CD4-positive, CD25-positive, alpha-beta regulatory T cell (primary cell): ENCODE data around the gene MRPL10. TPM values are rescaled to one million over a fixed set of nuclear protein-coding genes. Genes with fewer than 3 reads are reported as not detected.
A peak's percentile ranks its signal among the peaks of the same experiment; 100 is the strongest.

Experiments used
- ATAC-seq, 2 donors: fragments of 150-1000 bp; cut with Tn5 transposase; one replicate each; pipeline ENCODE4 v1.10.0; 2021; ENCODE audit warnings: low read depth in 2 of 2, moderate number of reproducible peaks in 2 of 2, moderate library complexity in 1 of 2
- DNase-seq, 3 donors: peaks; one replicate each; pipeline versions ENCODE4 v3.0.0 to v3.0.0-alpha.2; 2012 to 2022; ENCODE audit warnings: mixed read lengths in 1 of 3
- H3K27ac ChIP-seq: one replicate; pipeline ENCODE4 v1.7.0; 2013; ENCODE audit warnings: mild to moderate bottlenecking, low read length; ENCODE audit not compliant: insufficient read depth, poor library complexity, severe bottlenecking
- H3K27me3 ChIP-seq: one replicate; pipeline ENCODE4 v1.7.0; 2013; ENCODE audit warnings: low read length; ENCODE audit not compliant: control insufficient read depth, insufficient read depth
- H3K36me3 ChIP-seq: one replicate; pipeline ENCODE4 v1.7.0; 2013; ENCODE audit warnings: mild to moderate bottlenecking, low read length, moderate library complexity; ENCODE audit not compliant: control insufficient read depth, insufficient read depth
- H3K4me1 ChIP-seq: 2 replicates; pipeline ENCODE4 v1.7.0; 2013; ENCODE audit warnings: mild to moderate bottlenecking, low read length; ENCODE audit not compliant: insufficient read depth, control insufficient read depth, poor library complexity, severe bottlenecking
- H3K4me3 ChIP-seq: one replicate; pipeline ENCODE4 v1.7.0; 2013; ENCODE audit warnings: low read depth, mild to moderate bottlenecking, low read length, moderate library complexity
- H3K9me3 ChIP-seq, 2 experiments: 1 replicate in 1 of 2; 2 replicates in 1 of 2; pipeline ENCODE4 v1.7.0; 2013; ENCODE audit warnings: low read length in 2 of 2, mild to moderate bottlenecking in 1 of 2, moderate library complexity in 1 of 2; ENCODE audit not compliant: control insufficient read depth in 2 of 2
- H3K27ac Mint-ChIP-seq, 3 donors: one replicate each; pipeline ENCODE4 v1.8.0; 2020 to 2022; ENCODE audit warnings: mild to moderate bottlenecking in 3 of 3, mixed read lengths in 3 of 3, moderate library complexity in 2 of 3
- H3K27me3 Mint-ChIP-seq: one replicate; pipeline ENCODE4 v1.8.0; 2022; ENCODE audit warnings: mild to moderate bottlenecking, mixed read lengths
- H3K36me3 Mint-ChIP-seq: one replicate; pipeline ENCODE4 v1.8.0; 2020; ENCODE audit warnings: mixed read lengths
- H3K4me1 Mint-ChIP-seq, 4 donors: one replicate each; pipeline ENCODE4 v1.8.0; 2020 to 2022; ENCODE audit warnings: mixed read lengths in 4 of 4, mild to moderate bottlenecking in 1 of 4
- H3K4me3 Mint-ChIP-seq, 4 donors: one replicate each; pipeline ENCODE4 v1.8.0; 2020 to 2022; ENCODE audit warnings: mild to moderate bottlenecking in 4 of 4, mixed read lengths in 4 of 4, moderate library complexity in 3 of 4
- H3K9me3 Mint-ChIP-seq, 7 donors: one replicate each; pipeline ENCODE4 v1.8.0; 2020 to 2022; ENCODE audit warnings: mixed read lengths in 7 of 7, mild to moderate bottlenecking in 3 of 7, moderate library complexity in 2 of 7
- polyA plus RNA-seq, 4 donors: library from polyadenylated mRNA; unstranded; fragments of 300-500 nt; fragmentation: Illumina TruSeq; gene quantifications; one replicate each; pipeline ENCODE4 v1.2.3, GENCODE V29; 2021
- total RNA-seq: library from RNA; stranded (reverse); gene quantifications from one replicate; pipeline ENCODE4 v1.2.3, GENCODE V29; 2022

The MRPL10 gene
- total and polyA plus RNA-seq, 5 donors from 2014 or later, result 40.8 to 58.8 (median 52.0) TPM

DNA sequence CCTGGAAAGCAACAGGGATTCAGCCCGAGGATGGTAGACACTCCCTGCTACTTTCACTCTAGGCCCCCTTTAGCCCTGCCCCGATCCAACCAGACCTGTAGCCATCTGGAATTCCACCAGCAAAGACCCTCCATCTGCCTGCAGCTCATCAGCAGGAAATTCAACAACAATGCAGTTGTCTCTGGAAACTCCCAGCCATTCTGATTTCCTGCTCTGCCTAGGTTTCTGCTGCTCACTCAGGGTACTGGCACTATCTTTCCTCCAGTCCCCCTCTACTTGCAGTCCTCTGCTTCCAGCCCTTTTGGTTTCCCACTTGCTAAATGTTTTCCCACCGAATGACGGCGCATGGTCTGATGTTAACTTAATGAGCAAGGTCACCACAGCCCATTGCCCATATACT is 22.3 kb upstream of the MRPL10 start:
- H3K9me3 Mint-ChIP-seq, result peaks cover 0 to 2% (median 0%) of the 10 kb centered on the region in 7 donors
- H3K27ac ChIP-seq, result no peak overlapping the region
- no peak overlapping the region for H3K4me3 ChIP-seq
- no peaks in the 10 kb centered on the region for H3K9me3 ChIP-seq
- no peaks in the 10 kb centered on the region for H3K36me3 Mint-ChIP-seq
- peaks cover 21% of the 10 kb centered on the region for H3K4me1 ChIP-seq
- peak overlapping the region in 1 of 4 donors; percentile 29 for H3K4me3 Mint-ChIP-seq
- peak overlapping the region in 1 of 3 donors; percentile 67 for H3K27ac Mint-ChIP-seq
- ATAC-seq (no peak), DNase-seq (no peak)
- peaks cover 83% of the 10 kb centered on the region for H3K27me3 Mint-ChIP-seq
- peaks cover 0 to 20% (median 8%) of the 10 kb centered on the region in 4 donors for H3K4me1 Mint-ChIP-seq
- H3K27me3 ChIP-seq, result peaks cover 43% of the 10 kb centered on the region
- H3K36me3 ChIP-seq, result no peaks in the 10 kb centered on the region

- Histone ChIP-seq H3K9me3 (no peaks in the 10 kb centered on the region), H3K27ac (no peak overlapping the region), H3K4me1 (peaks cover 26% of the 10 kb centered on the region), H3K4me3 (no peak overlapping the region), H3K27me3 (peaks cover 46% of the 10 kb centered on the region), H3K36me3 (no peaks in the 10 kb centered on the region)
- Mint-ChIP-seq H3K4me1 (peaks cover 0 to 22% (median 8%) of the 10 kb centered on the region in 4 donors), H3K27ac (no peak overlapping the region), H3K36me3 (no peaks in the 10 kb centered on the region), H3K27me3 (peaks cover 87% of the 10 kb centered on the region), H3K4me3 (peak overlapping the region; percentile 14 to 60 (median 47)), H3K9me3 (peaks cover 0 to 2% (median 0%) of the 10 kb centered on the region in 7 donors)
- DNase-seq (no peak), ATAC-seq (no peak)
These were observed 21.0 kb upstream of the MRPL10 start for GRCh38 chr17:47852113-47852949.

- no peaks in the 10 kb centered on the region for H3K36me3 Mint-ChIP-seq
- peak overlapping the region in 2 of 4 donors; percentile 52 to 60 for H3K4me3 Mint-ChIP-seq
- H3K27ac ChIP-seq, result no peak overlapping the region
- ATAC-seq (no peak), DNase-seq (no peak)
- peaks cover 88% of the 10 kb centered on the region for H3K27me3 Mint-ChIP-seq
- H3K27me3 ChIP-seq, result peaks cover 50% of the 10 kb centered on the region
- H3K9me3 Mint-ChIP-seq, result peaks cover 0 to 2% (median 0%) of the 10 kb centered on the region in 7 donors
- H3K4me3 ChIP-seq, result no peak overlapping the region
- no peaks in the 10 kb centered on the region for H3K36me3 ChIP-seq
- no peak overlapping the region for H3K27ac Mint-ChIP-seq
- H3K9me3 ChIP-seq, result no peaks in the 10 kb centered on the region
- peaks cover 0 to 26% (median 10%) of the 10 kb centered on the region in 4 donors for H3K4me1 Mint-ChIP-seq
- H3K4me1 ChIP-seq, result peaks cover 32% of the 10 kb centered on the region
These were observed 20.4 kb upstream of the MRPL10 start for GRCh38 chr17:47851764-47852112.

DNA sequence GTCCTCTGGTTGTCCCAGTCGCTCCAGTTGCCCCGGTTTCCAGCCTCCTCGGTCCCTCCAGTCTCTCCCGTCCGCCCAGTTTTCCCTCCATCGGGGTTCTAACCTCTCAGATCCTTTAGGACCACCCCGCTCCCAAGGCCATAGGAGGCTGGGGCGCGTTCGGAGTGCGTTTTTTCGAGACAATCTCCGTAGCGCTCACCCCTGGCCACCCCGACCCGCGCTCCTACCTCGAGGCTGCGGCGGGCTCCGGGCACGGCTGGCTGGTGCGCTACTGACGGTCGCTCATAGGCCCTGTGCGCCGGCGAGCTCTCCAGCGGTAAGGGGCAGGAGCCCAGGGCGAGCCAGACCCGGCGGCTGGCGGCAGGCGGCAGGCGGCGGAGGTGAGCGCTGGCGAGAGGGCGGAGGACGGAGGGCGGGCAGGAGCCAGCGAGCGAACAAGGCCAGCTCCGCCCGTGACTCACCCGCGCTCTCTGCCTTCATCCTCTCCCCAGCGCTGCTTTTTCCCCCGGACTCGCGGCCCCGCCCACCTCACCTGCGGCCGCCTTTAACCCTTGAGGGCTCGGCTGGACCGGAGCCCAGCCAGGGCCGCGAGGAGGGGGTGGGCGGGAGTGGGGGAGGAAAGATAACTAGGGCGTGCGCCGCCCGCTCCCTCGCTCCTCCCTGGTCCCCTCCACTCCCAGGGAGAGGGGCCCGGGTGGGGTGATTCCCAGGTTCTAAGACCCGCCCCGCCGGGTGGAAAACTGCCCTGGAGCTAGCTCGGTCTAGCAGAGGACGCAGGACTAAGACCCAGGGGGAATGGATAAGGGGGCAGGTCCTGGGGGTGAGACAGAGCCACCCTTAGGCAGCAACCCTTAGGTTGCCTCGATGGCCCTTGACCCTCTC is 19.6 kb upstream of the MRPL10 start, which contains the start of gene SP6:
TSS of gene SP6 (minus strand) at position 472 of the 882 bp plus-strand sequence. CDS start 2,734 bp downstream, outside the sequence.
- ATAC-seq (peak; percentile 71 to 76), DNase-seq (peak; percentile 36 to 64 (median 37))
- peaks cover 32% of the 10 kb centered on the region for H3K4me1 ChIP-seq
- Mint-ChIP-seq H3K4me3 (peak within 1 kb of the TSS; percentile 27 to 72 (median 58)), H3K27me3 (peaks cover 88% of the 10 kb centered on the region), H3K9me3 (peaks cover 0 to 2% (median 0%) of the 10 kb centered on the region in 7 donors), H3K27ac (peak within 1 kb of the TSS in 1 of 3 donors; percentile 14), H3K4me1 (peaks cover 0 to 26% (median 10%) of the 10 kb centered on the region in 4 donors), H3K36me3 (no peaks in the 10 kb centered on the region)
- H3K9me3 ChIP-seq, result no peaks in the 10 kb centered on the region
- no peak within 1 kb of the TSS for H3K4me3 ChIP-seq
- H3K27me3 ChIP-seq, result peaks cover 53% of the 10 kb centered on the region
- no peaks in the 10 kb centered on the region for H3K36me3 ChIP-seq
- H3K27ac ChIP-seq, result no peak within 1 kb of the TSS

GRCh38 chr17:47850373-47850691 is 19.0 kb upstream of the MRPL10 start:
- Histone ChIP-seq H3K9me3 (no peaks in the 10 kb centered on the region), H3K27me3 (peaks cover 59% of the 10 kb centered on the region), H3K36me3 (no peaks in the 10 kb centered on the region), H3K27ac (no peak overlapping the region), H3K4me3 (no peak overlapping the region), H3K4me1 (peaks cover 32% of the 10 kb centered on the region)
- Mint-ChIP-seq H3K4me3 (peak overlapping the region in 3 of 4 donors; percentile 27 to 72 (median 64)), H3K4me1 (peaks cover 0 to 26% (median 10%) of the 10 kb centered on the region in 4 donors), H3K27me3 (peaks cover 88% of the 10 kb centered on the region), H3K9me3 (peaks cover 0 to 2% (median 0%) of the 10 kb centered on the region in 7 donors), H3K27ac (no peak overlapping the region), H3K36me3 (no peaks in the 10 kb centered on the region)
- DNase-seq (no peak), ATAC-seq (no peak)

- peaks cover 52% of the 10 kb centered on the region for H3K27me3 ChIP-seq
- ATAC-seq, result no peak
- Mint-ChIP-seq H3K27ac (no peak overlapping the region), H3K4me1 (peaks cover 0 to 28% (median 12%) of the 10 kb centered on the region in 4 donors), H3K36me3 (no peaks in the 10 kb centered on the region), H3K9me3 (peaks cover 0 to 2% (median 0%) of the 10 kb centered on the region in 7 donors), H3K4me3 (no peak overlapping the region), H3K27me3 (peaks cover 81% of the 10 kb centered on the region)
- peaks cover 32% of the 10 kb centered on the region for H3K4me1 ChIP-seq
- H3K27ac ChIP-seq, result no peak overlapping the region
- H3K4me3 ChIP-seq, result no peak overlapping the region
- H3K9me3 ChIP-seq, result no peaks in the 10 kb centered on the region
- H3K36me3 ChIP-seq, result no peaks in the 10 kb centered on the region
- DNase-seq, result no peak
These were observed 16.8 kb upstream of the MRPL10 start for GRCh38 chr17:47848198-47848513.

GRCh38 chr17:47847341-47848197 is 16.2 kb upstream of the MRPL10 start:
- Mint-ChIP-seq H3K4me3 (peak overlapping the region in 1 of 4 donors; percentile 3), H3K9me3 (peaks cover 0 to 2% (median 0%) of the 10 kb centered on the region in 7 donors), H3K36me3 (no peaks in the 10 kb centered on the region), H3K4me1 (peaks cover 0 to 33% (median 16%) of the 10 kb centered on the region in 4 donors), H3K27ac (no peak overlapping the region), H3K27me3 (peaks cover 75% of the 10 kb centered on the region)
- Histone ChIP-seq H3K4me1 (peaks cover 32% of the 10 kb centered on the region), H3K27ac (no peak overlapping the region), H3K27me3 (peaks cover 48% of the 10 kb centered on the region), H3K4me3 (no peak overlapping the region), H3K9me3 (no peaks in the 10 kb centered on the region), H3K36me3 (no peaks in the 10 kb centered on the region)
- ATAC-seq (no peak), DNase-seq (peak in 1 of 3 donors; percentile 45)
